HG03064 (cell line): ENCODE data around the gene SH3PXD2A.
A peak's percentile ranks its signal among the peaks of the same experiment; 100 is the strongest.
"Not testable (repeated sequence)": the region's sequence is repeated elsewhere in the genome, so short reads cannot be mapped to it uniquely, and the experiment has no call there.

ENCODE experiments used
- ATAC-seq: cut with Tn5 transposase; IDR thresholded peaks from one replicate; pipeline ENCODE4 v1.9.1; 2021; ENCODE audit warnings: low read depth; ENCODE audit not compliant: unreplicated experiment

SH3PXD2A gene

GRCh38 chr10:103776878-103777591, 78.3 kb downstream of the SH3PXD2A start:
- no peak for ATAC-seq

GRCh38 chr10:103775776-103776175, 79.6 kb downstream of the SH3PXD2A start:
- no peak for ATAC-seq

- not testable (repeated sequence) for ATAC-seq
These were observed 82.5 kb downstream of the SH3PXD2A start for GRCh38 chr10:103772846-103773245.

- ATAC-seq = peak; percentile 78
These were observed 83.1 kb downstream of the SH3PXD2A start for GRCh38 chr10:103772096-103772845.

- ATAC-seq = no peak
These were observed 85.2 kb downstream of the SH3PXD2A start for GRCh38 chr10:103770139-103770538.

- no peak for ATAC-seq
These were observed 86.2 kb downstream of the SH3PXD2A start for GRCh38 chr10:103769176-103769575.

- ATAC-seq = no peak
These were observed 87.0 kb downstream of the SH3PXD2A start for GRCh38 chr10:103768345-103768744.

- ATAC-seq = no peak
These were observed 87.6 kb downstream of the SH3PXD2A start for GRCh38 chr10:103767756-103768155.

- ATAC-seq = no peak
These were observed 88.4 kb downstream of the SH3PXD2A start for GRCh38 chr10:103766751-103767505.

GRCh38 chr10:103765981-103766380, 89.4 kb downstream of the SH3PXD2A start:
- no peak for ATAC-seq

- ATAC-seq = no peak
These were observed 90.2 kb downstream of the SH3PXD2A start for GRCh38 chr10:103765168-103765567.

GRCh38 chr10:103764296-103765088, 90.9 kb downstream of the SH3PXD2A start:
- no peak for ATAC-seq

GRCh38 chr10:103763374-103764202, 91.8 kb downstream of the SH3PXD2A start:
- no peak for ATAC-seq

GRCh38 chr10:103762916-103763315, 92.5 kb downstream of the SH3PXD2A start:
- ATAC-seq = no peak

- no peak for ATAC-seq
These were observed 93.2 kb downstream of the SH3PXD2A start for GRCh38 chr10:103762162-103762561.

GRCh38 chr10:103761075-103761920, 94.1 kb downstream of the SH3PXD2A start:
- ATAC-seq = no peak

GRCh38 chr10:103760233-103760632, 95.1 kb downstream of the SH3PXD2A start:
- ATAC-seq = not testable (repeated sequence)

GRCh38 chr10:103759100-103759781, 96.1 kb downstream of the SH3PXD2A start:
- no peak for ATAC-seq
